Keratinocyte (primary cell): ENCODE data around the gene PRKD3.

ENCODE experiments used
- EZH2 ChIP-seq: IDR thresholded peaks from one replicate; pipeline ENCODE4 v1.6.1; 2012; ENCODE audit warnings: inconsistent platforms, mild to moderate bottlenecking, low read length, moderate library complexity
- TF ChIP-seq, protein P1 (sequence below), 3 experiments: IDR thresholded peaks in 1 of 3; conservative IDR thresholded peaks in 1 of 3; optimal IDR thresholded peaks in 1 of 3; 2 replicates in 2 of 3; 3 replicates in 1 of 3; pipeline versions ENCODE3 to v1.5.1; 2011; ENCODE audit warnings: low read length in 3 of 3, mild to moderate bottlenecking in 3 of 3, moderate library complexity in 2 of 3, control low read depth in 1 of 3, inconsistent platforms in 1 of 3; ENCODE audit not compliant: insufficient read depth in 2 of 3; ENCODE audit errors: extremely low read depth in 1 of 3

DNA sequence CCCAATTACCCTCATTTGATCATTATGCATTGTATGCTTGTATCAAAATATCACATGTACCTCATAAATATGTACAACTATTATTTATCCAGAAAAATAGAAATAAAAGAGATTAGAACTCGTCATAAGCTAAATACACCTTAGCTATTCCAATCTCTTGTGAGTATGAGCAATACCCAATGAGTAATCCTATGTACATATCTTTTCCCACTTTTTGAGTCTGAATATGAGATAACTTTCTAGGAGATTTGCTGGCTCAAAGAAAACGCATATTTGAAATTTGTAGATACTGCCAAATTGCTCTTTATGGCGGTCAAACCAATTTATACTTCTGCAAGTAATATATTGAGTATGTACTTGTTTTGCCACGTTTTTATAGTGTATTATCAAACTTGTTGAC, 24.1 kb downstream of the PRKD3 start:
- TF ChIP-seq, protein P1, sequence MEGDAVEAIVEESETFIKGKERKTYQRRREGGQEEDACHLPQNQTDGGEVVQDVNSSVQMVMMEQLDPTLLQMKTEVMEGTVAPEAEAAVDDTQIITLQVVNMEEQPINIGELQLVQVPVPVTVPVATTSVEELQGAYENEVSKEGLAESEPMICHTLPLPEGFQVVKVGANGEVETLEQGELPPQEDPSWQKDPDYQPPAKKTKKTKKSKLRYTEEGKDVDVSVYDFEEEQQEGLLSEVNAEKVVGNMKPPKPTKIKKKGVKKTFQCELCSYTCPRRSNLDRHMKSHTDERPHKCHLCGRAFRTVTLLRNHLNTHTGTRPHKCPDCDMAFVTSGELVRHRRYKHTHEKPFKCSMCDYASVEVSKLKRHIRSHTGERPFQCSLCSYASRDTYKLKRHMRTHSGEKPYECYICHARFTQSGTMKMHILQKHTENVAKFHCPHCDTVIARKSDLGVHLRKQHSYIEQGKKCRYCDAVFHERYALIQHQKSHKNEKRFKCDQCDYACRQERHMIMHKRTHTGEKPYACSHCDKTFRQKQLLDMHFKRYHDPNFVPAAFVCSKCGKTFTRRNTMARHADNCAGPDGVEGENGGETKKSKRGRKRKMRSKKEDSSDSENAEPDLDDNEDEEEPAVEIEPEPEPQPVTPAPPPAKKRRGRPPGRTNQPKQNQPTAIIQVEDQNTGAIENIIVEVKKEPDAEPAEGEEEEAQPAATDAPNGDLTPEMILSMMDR (optimal IDR thresholded peaks at IDR 0.05 in 1 of 3, IDR thresholded peaks at IDR 0.05 in 1 of 3, conservative IDR thresholded peaks at IDR 0.05 in 1 of 3; ENCODE audit: extremely low read depth in 1 of 3, insufficient read depth in 2 of 3, low read length in 3 of 3), result no peak
- no peak for TF ChIP-seq EZH2
